Retinal pigment epithelial cell (primary cell): Measurements from ENCODE around the gene TMC8.

ENCODE experiments used
- DNase-seq: peaks from one replicate; pipeline ENCODE4 v3.0.0-alpha.2; 2010; ENCODE audit warnings: low read depth
- H3K4me3 ChIP-seq: 2 replicates; pipeline ENCODE4 v1.5.1; 2011; ENCODE audit warnings: mild to moderate bottlenecking, low read length, control low read depth, moderate library complexity
- TF ChIP-seq, protein P1 (sequence below): conservative IDR thresholded peaks from 2 replicates; pipeline ENCODE4 v1.5.1; 2011; ENCODE audit warnings: low read depth, low read length, control low read depth, inconsistent platforms

TMC8 gene

DNA sequence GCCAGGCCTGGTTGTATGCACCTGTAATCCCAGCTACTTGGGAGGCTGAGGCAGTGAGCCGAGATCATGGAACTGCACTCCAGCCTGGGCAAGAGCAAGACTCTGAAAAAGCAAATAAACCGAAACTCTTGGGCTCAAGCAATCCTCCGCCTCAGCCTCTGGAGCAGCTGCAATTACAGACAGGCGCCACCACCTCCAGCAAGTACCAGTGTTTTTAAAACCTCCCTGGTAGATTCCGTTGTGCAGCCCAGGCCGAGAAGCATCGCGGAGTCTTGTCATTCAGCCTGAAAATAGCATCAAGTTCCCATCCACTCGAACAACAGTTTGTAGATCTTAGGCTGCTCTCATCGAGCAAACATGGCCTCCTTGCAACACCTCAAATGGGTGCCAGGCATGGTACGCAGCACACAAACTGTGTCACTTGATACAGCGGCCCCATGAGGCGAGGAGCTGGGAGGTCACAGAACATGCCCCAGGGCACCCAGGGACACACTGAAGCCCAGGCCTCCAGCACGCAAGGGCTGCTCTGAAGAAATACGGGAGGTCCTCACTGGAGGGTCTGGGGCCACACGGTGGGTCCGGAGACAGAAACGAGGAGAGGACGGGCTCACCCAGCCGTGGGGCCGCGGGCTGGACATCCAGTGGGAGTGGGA is 20.1 kb upstream of the TMC8 start:
- no peak overlapping the region for H3K4me3 ChIP-seq
- TF ChIP-seq, protein P1, sequence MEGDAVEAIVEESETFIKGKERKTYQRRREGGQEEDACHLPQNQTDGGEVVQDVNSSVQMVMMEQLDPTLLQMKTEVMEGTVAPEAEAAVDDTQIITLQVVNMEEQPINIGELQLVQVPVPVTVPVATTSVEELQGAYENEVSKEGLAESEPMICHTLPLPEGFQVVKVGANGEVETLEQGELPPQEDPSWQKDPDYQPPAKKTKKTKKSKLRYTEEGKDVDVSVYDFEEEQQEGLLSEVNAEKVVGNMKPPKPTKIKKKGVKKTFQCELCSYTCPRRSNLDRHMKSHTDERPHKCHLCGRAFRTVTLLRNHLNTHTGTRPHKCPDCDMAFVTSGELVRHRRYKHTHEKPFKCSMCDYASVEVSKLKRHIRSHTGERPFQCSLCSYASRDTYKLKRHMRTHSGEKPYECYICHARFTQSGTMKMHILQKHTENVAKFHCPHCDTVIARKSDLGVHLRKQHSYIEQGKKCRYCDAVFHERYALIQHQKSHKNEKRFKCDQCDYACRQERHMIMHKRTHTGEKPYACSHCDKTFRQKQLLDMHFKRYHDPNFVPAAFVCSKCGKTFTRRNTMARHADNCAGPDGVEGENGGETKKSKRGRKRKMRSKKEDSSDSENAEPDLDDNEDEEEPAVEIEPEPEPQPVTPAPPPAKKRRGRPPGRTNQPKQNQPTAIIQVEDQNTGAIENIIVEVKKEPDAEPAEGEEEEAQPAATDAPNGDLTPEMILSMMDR: no peak
- no peak for DNase-seq

DNA sequence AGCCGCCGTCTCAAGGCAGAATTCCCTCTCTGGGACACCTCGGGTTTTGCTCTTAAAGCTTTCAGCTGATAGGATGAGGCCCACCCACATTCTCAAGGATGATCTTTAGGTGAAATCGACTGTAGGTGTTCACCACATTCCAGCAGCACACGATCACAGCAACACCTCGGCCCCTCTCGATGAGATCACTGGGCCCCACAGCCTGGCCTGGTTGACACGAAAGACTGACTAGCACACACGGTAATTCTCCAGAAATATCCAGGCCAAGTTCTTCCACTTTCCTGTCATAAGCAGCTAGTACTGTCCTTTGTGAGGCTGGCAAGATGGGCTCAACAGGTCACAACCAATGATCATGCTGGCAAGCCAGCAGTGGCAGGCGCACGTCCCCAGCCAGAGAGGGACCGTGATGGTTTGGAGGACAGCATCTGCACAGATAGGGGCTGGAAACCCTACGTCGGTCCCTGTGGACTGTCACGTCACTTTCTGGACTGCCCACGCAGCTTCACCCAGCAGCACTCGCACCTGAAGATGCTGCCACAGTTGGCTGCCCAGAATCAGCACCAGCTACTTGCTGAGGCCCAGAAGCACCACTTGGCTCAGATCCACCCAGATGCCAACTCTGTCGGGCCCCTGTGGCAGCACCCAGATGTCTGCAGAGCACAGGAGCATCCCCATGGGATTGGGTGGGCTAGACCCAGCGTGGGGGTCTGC is 19.4 kb upstream of the TMC8 start:
- TF ChIP-seq, protein P1: no peak
- H3K4me3 ChIP-seq: no peak overlapping the region
- DNase-seq: no peak

DNA sequence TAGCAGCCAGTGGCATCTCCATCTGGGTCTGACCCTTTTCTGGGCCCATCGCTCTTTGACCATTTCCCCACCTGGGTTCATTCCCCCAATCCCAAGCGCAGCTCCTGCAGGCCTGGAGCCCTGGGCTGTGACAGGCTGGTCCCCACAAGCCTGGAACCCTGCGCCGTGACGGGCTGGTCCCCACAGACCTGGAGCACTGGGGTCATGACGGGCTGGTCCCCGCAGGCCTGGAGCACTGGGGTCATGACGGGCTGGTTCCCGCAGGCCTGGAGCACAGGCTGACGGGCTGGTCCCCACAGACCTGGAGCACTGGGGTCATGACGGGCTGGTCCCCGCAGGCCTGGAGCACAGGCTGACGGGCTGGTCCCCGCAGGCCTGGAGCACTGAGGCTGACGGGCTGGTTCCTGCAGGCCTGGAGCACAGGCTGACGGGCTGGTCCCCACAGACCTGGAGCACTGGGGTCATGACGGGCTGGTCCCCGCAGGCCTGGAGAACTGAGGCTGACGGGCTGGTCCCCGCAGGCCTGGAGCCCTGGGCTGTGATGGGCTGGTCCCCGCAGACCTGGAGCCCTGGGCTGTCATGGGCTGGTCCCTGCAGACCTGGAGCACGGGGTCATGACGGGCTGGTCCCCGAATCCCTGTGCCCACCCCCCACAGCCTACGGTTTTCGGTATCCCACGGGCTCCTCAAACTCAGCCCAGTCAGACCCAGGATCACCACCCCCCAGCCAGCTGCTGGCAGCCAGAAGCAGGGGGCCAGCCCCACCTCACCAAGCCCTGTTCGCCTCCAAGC is 18.6 kb upstream of the TMC8 start:
- no peak for DNase-seq
- no peak overlapping the region for H3K4me3 ChIP-seq
- TF ChIP-seq, protein P1: no peak

DNA sequence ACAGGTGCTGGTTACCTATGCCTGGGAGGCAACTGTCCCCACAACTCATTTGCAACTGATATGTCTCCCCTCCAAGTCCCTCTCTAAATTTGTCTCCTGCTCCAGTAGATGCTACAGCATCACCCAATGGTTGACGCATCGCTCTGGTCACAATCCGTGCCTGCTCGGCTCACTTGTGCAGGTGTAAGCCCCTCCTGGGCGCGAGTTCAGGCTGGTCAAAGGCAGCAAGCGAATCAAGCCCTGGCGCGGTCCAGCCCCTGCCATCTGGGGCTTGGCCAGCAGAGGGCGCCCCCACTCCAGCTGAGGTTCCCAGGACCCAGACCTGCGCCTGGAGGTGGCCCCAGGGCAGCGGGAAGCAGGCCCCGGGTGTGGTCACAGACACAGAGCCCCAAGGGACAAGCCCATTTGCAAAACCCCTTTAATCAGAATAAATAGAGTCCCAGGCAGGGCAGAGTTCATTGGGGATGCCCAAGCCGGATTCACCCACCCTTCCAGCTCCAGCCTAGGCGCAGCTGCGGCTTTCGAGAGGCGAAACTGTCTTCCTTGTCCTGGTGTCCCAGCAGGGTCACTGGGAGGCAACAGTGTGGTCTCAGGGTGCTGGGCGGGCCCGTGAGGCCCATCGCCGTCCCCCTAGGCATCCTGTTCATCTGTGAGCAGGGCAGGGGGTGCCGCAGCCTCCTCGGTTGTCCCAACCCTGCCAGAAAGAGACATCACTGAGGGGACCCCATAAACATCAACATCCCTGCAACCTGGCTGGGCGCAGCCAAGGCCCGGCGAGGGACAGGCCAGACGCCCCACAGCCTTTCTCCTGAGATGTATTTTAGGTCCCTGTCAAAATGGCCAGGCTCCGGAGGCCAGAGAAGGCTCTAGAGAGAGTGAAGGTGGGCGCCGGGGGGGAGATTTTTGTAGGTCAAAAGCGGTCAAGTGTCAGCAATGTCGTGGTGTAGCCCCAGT is 17.8 kb upstream of the TMC8 start:
- TF ChIP-seq, protein P1: peak; percentile 95
- no peak overlapping the region for H3K4me3 ChIP-seq
- DNase-seq: no peak

DNA sequence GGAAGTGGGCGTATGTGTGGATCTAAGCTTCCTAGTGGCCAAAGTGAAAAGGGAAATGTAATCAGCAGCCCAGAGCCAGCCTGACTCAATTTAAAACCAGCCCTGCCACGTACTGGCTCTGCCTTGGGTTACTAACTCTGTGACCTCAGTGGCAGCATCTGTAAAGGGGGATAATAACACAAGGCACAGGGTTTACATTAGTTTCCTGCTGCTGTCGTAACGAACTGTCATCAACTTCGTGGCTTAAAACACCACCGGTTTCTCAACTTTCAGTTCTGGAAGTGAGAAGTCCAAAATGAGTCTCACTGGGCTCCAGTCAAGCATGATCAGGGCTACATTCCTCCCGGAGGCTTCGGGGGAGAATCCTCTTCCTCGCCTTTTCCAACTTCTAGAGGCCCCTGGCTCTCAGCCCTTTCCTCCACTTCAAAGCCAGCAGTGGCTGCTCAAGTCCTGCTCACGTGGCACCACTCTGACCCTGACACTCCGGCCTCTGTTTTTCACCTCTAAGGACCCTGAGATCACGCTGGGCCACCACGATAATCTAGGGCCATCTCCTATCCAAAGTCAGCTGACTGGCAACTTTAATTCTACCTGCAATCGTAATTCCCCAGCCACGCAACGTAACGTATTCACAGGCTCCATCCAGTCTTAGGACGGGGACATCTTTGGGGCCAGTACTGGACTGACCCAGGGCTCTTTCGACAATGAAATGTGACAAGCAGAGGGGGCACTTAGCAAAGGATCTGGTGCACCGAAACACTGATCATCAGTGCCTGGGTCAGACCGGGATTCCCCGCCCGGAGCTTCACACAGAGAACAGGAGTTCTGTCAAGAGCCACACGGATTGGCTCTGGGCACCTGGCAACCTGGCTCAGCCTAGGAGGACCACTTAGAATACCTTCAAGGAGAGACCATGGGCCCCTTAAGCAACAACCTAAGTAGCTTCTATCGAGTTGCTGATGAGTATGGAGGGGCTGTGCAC is 16.5 kb upstream of the TMC8 start:
- no peak for DNase-seq
- TF ChIP-seq, protein P1: no peak
- no peak overlapping the region for H3K4me3 ChIP-seq
